Spleen (tissue), 11 donors: ENCODE measurements around the gene CCNY. TPM values are rescaled to one million over a fixed set of nuclear protein-coding genes. Genes with fewer than 3 reads are reported as not detected.
A peak's percentile ranks its signal among the peaks of the same experiment; 100 is the strongest.
"Not testable (repeated sequence)": the region's sequence is repeated elsewhere in the genome, so short reads cannot be mapped to it uniquely, and the experiment has no call there.

ENCODE experiments used
- DNase-seq: peaks from one replicate; pipeline ENCODE4 v3.0.0-alpha.2; 2020
- H3K27ac ChIP-seq, 8 donors: fragments of 200-600 bp; sonication (generic) in 7 of 8; 1 replicate in 4 of 8; 2 replicates in 4 of 8; pipeline versions ENCODE4 v1.5.0 to v1.8.0; 2016 to 2021; ENCODE audit warnings: inconsistent platforms in 4 of 8, mild to moderate bottlenecking in 4 of 8, moderate library complexity in 1 of 8
- H3K27me3 ChIP-seq, 7 donors: fragments of 200-600 bp; sonication (generic) in 6 of 7; replicated peaks in 1 of 7; 1 replicate in 4 of 7; 2 replicates in 3 of 7; pipeline versions ENCODE4 v1.5.0 to v1.8.0; 2016 to 2021; ENCODE audit warnings: inconsistent platforms in 3 of 7, mild to moderate bottlenecking in 1 of 7
- H3K36me3 ChIP-seq, 6 donors: fragments of 200-600 bp; sonication (generic) in 5 of 6; 1 replicate in 4 of 6; 2 replicates in 2 of 6; pipeline versions ENCODE4 v1.5.0 to v1.8.0; 2016 to 2021; ENCODE audit warnings: inconsistent platforms in 2 of 6
- H3K4me1 ChIP-seq, 6 donors: fragments of 200-600 bp; sonication (generic) in 5 of 6; 1 replicate in 3 of 6; 2 replicates in 3 of 6; pipeline versions ENCODE4 v1.5.0 to v1.8.0; 2016 to 2021; ENCODE audit warnings: inconsistent platforms in 3 of 6
- H3K4me3 ChIP-seq, 8 donors: fragments of 200-600 bp; sonication (generic) in 7 of 8; 1 replicate in 4 of 8; 2 replicates in 4 of 8; pipeline versions ENCODE4 v1.5.0 to v1.8.0; 2016 to 2021; ENCODE audit warnings: inconsistent platforms in 4 of 8, mild to moderate bottlenecking in 4 of 8, moderate library complexity in 2 of 8
- H3K9me3 ChIP-seq, 8 donors: fragments of 200-600 bp; sonication (generic) in 7 of 8; 1 replicate in 4 of 8; 2 replicates in 4 of 8; pipeline versions ENCODE4 v1.5.0 to v1.8.0; 2016 to 2021; ENCODE audit warnings: inconsistent platforms in 4 of 8
- CTCF ChIP-seq, 11 experiments: fragments of 200-600 bp in 7 of 11; fragments of 450-650 bp in 4 of 11; sonication (generic) in 4 of 11; IDR thresholded peaks in 8 of 11; conservative IDR thresholded peaks in 3 of 11; 1 replicate in 7 of 11; 2 replicates in 4 of 11; pipeline versions ENCODE4 v1.4.0 to v1.8.0; 2016 to 2021; ENCODE audit warnings: antibody characterized with exemption in 11 of 11, inconsistent platforms in 4 of 11, mild to moderate bottlenecking in 1 of 11
- POLR2A ChIP-seq, 3 donors: fragments of 450-650 bp; IDR thresholded peaks; one replicate each; pipeline ENCODE4 v1.5.1; 2017; ENCODE audit warnings: antibody characterized with exemption in 3 of 3, mild to moderate bottlenecking in 1 of 3
- POLR2AphosphoS5 ChIP-seq, 3 donors: sonication (generic); formaldehyde crosslinking; IDR thresholded peaks; one replicate each; pipeline ENCODE4 v1.5.1; 2017; ENCODE audit warnings: antibody characterized with exemption in 3 of 3
- WGBS, 5 donors: extraction: QIAGEN DNeasy Blood & Tissue Kit in 3 of 5; methylation state at CpG; one replicate each; pipeline versions ENCODE4 v1.1.5 to v1.1.7; 2013 to 2018; 5-methylcytosine and 5-hydroxymethylcytosine counted together
- intact Hi-C: fragments of 100-400 bp; cut with DNase I; formaldehyde crosslinking; loops from one replicate; pipeline ENCODE4 v1.15.0; 2023; ENCODE audit warnings: low total_unique reads
- polyA plus RNA-seq, 3 donors: library from polyadenylated mRNA; stranded (reverse); fragments of 200-250 nt; gene quantifications; one replicate each; pipeline ENCODE4 v1.2.1, GENCODE V29; 2013
- total RNA-seq, 7 donors: library from RNA; depleted of rRNA in 3 of 7; stranded (reverse); fragments of >200 nt in 3 of 7; fragmentation: NEBNext Ultra II Directional in 4 of 7; extraction: Animal tissue kit (Norgen Biotek cat#: 25700) in 4 of 7; gene quantifications; one replicate each; pipeline versions ENCODE4 v1.1.0 to v1.2.1, GENCODE V29; 2016 to 2021
- donor health status: healthy with polysubstance abuse.
- donor health status: DM: no; HTN: no; CAD: no; lungs with moderate emphysema.
- donor health status: DM: no; HTN: no; CAD: no.
- donor health status: Bipolar disorder and iron deficiency.
- donor health status: healthy.
- donor health status: DM: no; HTN: no; CAD: no.
- donor health status: DM: yes; HTN: yes; CAD: no.

The CCNY gene
- total and polyA plus RNA-seq, 10 donors: 21.1 to 83.1 (median 52.1) TPM

GRCh38 chr10:35517431-35518181 is 181.3 kb downstream of the CCNY start:
- DNase-seq: no peak
- peak in 2 of 3 donors; percentile 56 to 65 for TF ChIP-seq POLR2AphosphoS5 (IDR thresholded peaks at IDR 0.05)
- TF ChIP-seq CTCF (IDR thresholded peaks at IDR 0.05 in 8 of 11, conservative IDR thresholded peaks at IDR 0.05 in 3 of 11): no peak
- H3K4me1 ChIP-seq: peaks cover 0 to 48% (median 17%) of the 10 kb centered on the region in 6 donors
- 48 to 66% (median 60%) methylated on average over 11 of the region's 11 CpGs for WGBS, 5 donors
- intact Hi-C loops: no loop called here
- H3K27ac ChIP-seq: peak overlapping the region in 5 of 8 donors; percentile 1 to 43 (median 35)
- peaks cover 0 to 7% (median 0%) of the 10 kb centered on the region in 6 donors for H3K36me3 ChIP-seq
- no peaks in the 10 kb centered on the region for H3K27me3 ChIP-seq
- no peaks in the 10 kb centered on the region for H3K9me3 ChIP-seq
- H3K4me3 ChIP-seq: no peak overlapping the region

GRCh38 chr10:35518187-35518586 is 181.9 kb downstream of the CCNY start:
- intact Hi-C loops, H3K9me3 ChIP-seq, H3K27me3 ChIP-seq, H3K4me3 ChIP-seq, H3K36me3 ChIP-seq, DNase-seq: not testable (repeated sequence)
- WGBS, 5 donors: 88 to 100% (median 99%) methylated on average over 1 of the region's 1 CpG
- Histone ChIP-seq H3K27ac (peak overlapping the region in 3 of 8 donors; percentile 31 to 43 (median 35)), H3K4me1 (peaks cover 0 to 50% (median 20%) of the 10 kb centered on the region in 6 donors)

- H3K27me3 ChIP-seq: no peaks in the 10 kb centered on the region
- peak overlapping the region in 2 of 8 donors; percentile 41 to 45 for H3K27ac ChIP-seq
- peaks cover 4 to 41% (median 26%) of the 10 kb centered on the region in 6 donors for H3K4me1 ChIP-seq
- WGBS, 5 donors: 96 to 100% (median 98%) methylated on average over 3 of the region's 3 CpGs
- H3K4me3 ChIP-seq: no peak overlapping the region
- intact Hi-C loops: no loop called here
- TF ChIP-seq POLR2A (IDR thresholded peaks at IDR 0.05): no peak
- no peak for TF ChIP-seq POLR2AphosphoS5 (IDR thresholded peaks at IDR 0.05)
- no peak for TF ChIP-seq CTCF (IDR thresholded peaks at IDR 0.05 in 8 of 11, conservative IDR thresholded peaks at IDR 0.05 in 3 of 11)
- no peak for DNase-seq
- H3K36me3 ChIP-seq: peaks cover 0 to 7% (median 0%) of the 10 kb centered on the region in 6 donors
- no peaks in the 10 kb centered on the region for H3K9me3 ChIP-seq
Observed at GRCh38 chr10:35520996-35521395, 184.7 kb downstream of the CCNY start.

GRCh38 chr10:35523670-35524225 is 187.4 kb downstream of the CCNY start:
- intact Hi-C loops: no loop called here
- 67 to 90% (median 86%) methylated on average over 3 of the region's 3 CpGs for WGBS, 5 donors
- DNase-seq: no peak
- Histone ChIP-seq H3K36me3 (no peaks in the 10 kb centered on the region), H3K27me3 (no peaks in the 10 kb centered on the region), H3K9me3 (no peaks in the 10 kb centered on the region), H3K27ac (peak overlapping the region in 1 of 8 donors; percentile 37), H3K4me1 (peaks cover 4 to 19% (median 15%) of the 10 kb centered on the region in 6 donors), H3K4me3 (no peak overlapping the region)
- no peak for TF ChIP-seq CTCF (IDR thresholded peaks at IDR 0.05 in 8 of 11, conservative IDR thresholded peaks at IDR 0.05 in 3 of 11)
- TF ChIP-seq POLR2AphosphoS5 (IDR thresholded peaks at IDR 0.05): no peak
- TF ChIP-seq POLR2A (IDR thresholded peaks at IDR 0.05): no peak
